NT2/D1 (cell line): ENCODE measurements around the gene MACF1.

ENCODE experiments used
- SUZ12 ChIP-seq: IDR thresholded peaks from 2 replicates; pipeline ENCODE4 v1.6.1; 2011; ENCODE audit not compliant: insufficient read length, insufficient read depth; ENCODE audit errors: extremely low read depth
- YY1 ChIP-seq: IDR thresholded peaks from 2 replicates; pipeline ENCODE4 v1.6.1; 2011; ENCODE audit not compliant: insufficient read length, insufficient read depth
- ZNF274 ChIP-seq: IDR thresholded peaks from 2 replicates; pipeline ENCODE4 v1.6.1; 2011; ENCODE audit warnings: mild to moderate bottlenecking, low read depth, low read length

- TF ChIP-seq ZNF274 = no peak
- TF ChIP-seq YY1 = no peak
- no peak for TF ChIP-seq SUZ12
Measured at GRCh38 chr1:39380036-39380435, 175.5 kb downstream of the MACF1 start.
